T-helper 1 cell treated with Interleukin-12 subunit alpha and Interleukin-12 subunit beta and Interleukin-4 antibody, amounts not matched to agents 30 μg/mL and 1 μg/mL, for 36 hours (primary cell): ENCODE measurements around the gene TCTA.
"Not testable (repeated sequence)": the region's sequence is repeated elsewhere in the genome, so short reads cannot be mapped to it uniquely, and the experiment has no call there.

ENCODE experiments used
- H3K27ac Mint-ChIP-seq: one replicate; pipeline ENCODE4 v1.8.0; 2021; ENCODE audit warnings: mild to moderate bottlenecking, mixed read lengths
- H3K27me3 Mint-ChIP-seq: one replicate; pipeline ENCODE4 v1.8.0; 2021; ENCODE audit warnings: low read depth, mixed read lengths
- H3K36me3 Mint-ChIP-seq: one replicate; pipeline ENCODE4 v1.8.0; 2021; ENCODE audit warnings: low read depth, mixed read lengths
- H3K4me1 Mint-ChIP-seq: one replicate; pipeline ENCODE4 v1.8.0; 2021; ENCODE audit warnings: low read depth, mixed read lengths
- H3K4me3 Mint-ChIP-seq: one replicate; pipeline ENCODE4 v1.8.0; 2021; ENCODE audit warnings: mild to moderate bottlenecking, moderate library complexity, mixed read lengths
- H3K9me3 Mint-ChIP-seq: one replicate; pipeline ENCODE4 v1.8.0; 2021; ENCODE audit warnings: mixed read lengths

Gene TCTA

GRCh38 chr3:49399461-49399860 lies 12.8 kb upstream of the TCTA start:
- Mint-ChIP-seq H3K4me3 (no peak overlapping the region), H3K9me3 (no peaks in the 10 kb centered on the region), H3K4me1 (peaks cover 28% of the 10 kb centered on the region), H3K27ac (no peak overlapping the region), H3K27me3 (no peaks in the 10 kb centered on the region), H3K36me3 (peaks cover 18% of the 10 kb centered on the region)

GRCh38 chr3:49401766-49402165 lies 10.5 kb upstream of the TCTA start:
- Mint-ChIP-seq H3K4me1 (peaks cover 33% of the 10 kb centered on the region), H3K36me3 (peaks cover 15% of the 10 kb centered on the region), H3K9me3 (no peaks in the 10 kb centered on the region), H3K27me3 (no peaks in the 10 kb centered on the region), H3K4me3 (no peak overlapping the region), H3K27ac (no peak overlapping the region)

- Mint-ChIP-seq H3K36me3 (peaks cover 12% of the 10 kb centered on the region), H3K27me3 (no peaks in the 10 kb centered on the region), H3K4me1 (peaks cover 34% of the 10 kb centered on the region), H3K27ac (no peak overlapping the region), H3K9me3 (no peaks in the 10 kb centered on the region), H3K4me3 (no peak overlapping the region)
Observed at GRCh38 chr3:49403891-49404290, 8.3 kb upstream of the TCTA start.

GRCh38 chr3:49405570-49405969 lies 6.7 kb upstream of the TCTA start:
- H3K4me3 Mint-ChIP-seq, H3K27ac Mint-ChIP-seq, H3K9me3 Mint-ChIP-seq, H3K27me3 Mint-ChIP-seq: not testable (repeated sequence)
- peaks cover 18% of the 10 kb centered on the region for H3K36me3 Mint-ChIP-seq
- H3K4me1 Mint-ChIP-seq = peaks cover 39% of the 10 kb centered on the region

GRCh38 chr3:49406571-49407565 lies 5.4 kb upstream of the TCTA start:
- H3K4me1 Mint-ChIP-seq = peaks cover 32% of the 10 kb centered on the region

GRCh38 chr3:49410066-49410845 lies 2.0 kb upstream of the TCTA start:
- H3K4me1 Mint-ChIP-seq = peaks cover 55% of the 10 kb centered on the region
- H3K9me3 Mint-ChIP-seq = no peaks in the 10 kb centered on the region
- H3K27ac Mint-ChIP-seq = peak overlapping the region; percentile 91
- no peaks in the 10 kb centered on the region for H3K27me3 Mint-ChIP-seq
- peaks cover 24% of the 10 kb centered on the region for H3K36me3 Mint-ChIP-seq
- peak overlapping the region; percentile 92 for H3K4me3 Mint-ChIP-seq

More at GRCh38 chr3:49406571-49407565, 5.4 kb upstream of the TCTA start:
- no peaks in the 10 kb centered on the region for H3K9me3 Mint-ChIP-seq
- peaks cover 15% of the 10 kb centered on the region for H3K36me3 Mint-ChIP-seq
- no peak overlapping the region for H3K4me3 Mint-ChIP-seq
- H3K27ac Mint-ChIP-seq = no peak overlapping the region
- no peaks in the 10 kb centered on the region for H3K27me3 Mint-ChIP-seq

- peak overlapping the region; percentile 91 for H3K27ac Mint-ChIP-seq
- no peaks in the 10 kb centered on the region for H3K27me3 Mint-ChIP-seq
- H3K4me3 Mint-ChIP-seq = peak overlapping the region; percentile 92
- peaks cover 57% of the 10 kb centered on the region for H3K4me1 Mint-ChIP-seq
- no peaks in the 10 kb centered on the region for H3K9me3 Mint-ChIP-seq
- H3K36me3 Mint-ChIP-seq = peaks cover 23% of the 10 kb centered on the region
Observed at GRCh38 chr3:49410846-49411534, 1.2 kb upstream of the TCTA start.

DNA sequence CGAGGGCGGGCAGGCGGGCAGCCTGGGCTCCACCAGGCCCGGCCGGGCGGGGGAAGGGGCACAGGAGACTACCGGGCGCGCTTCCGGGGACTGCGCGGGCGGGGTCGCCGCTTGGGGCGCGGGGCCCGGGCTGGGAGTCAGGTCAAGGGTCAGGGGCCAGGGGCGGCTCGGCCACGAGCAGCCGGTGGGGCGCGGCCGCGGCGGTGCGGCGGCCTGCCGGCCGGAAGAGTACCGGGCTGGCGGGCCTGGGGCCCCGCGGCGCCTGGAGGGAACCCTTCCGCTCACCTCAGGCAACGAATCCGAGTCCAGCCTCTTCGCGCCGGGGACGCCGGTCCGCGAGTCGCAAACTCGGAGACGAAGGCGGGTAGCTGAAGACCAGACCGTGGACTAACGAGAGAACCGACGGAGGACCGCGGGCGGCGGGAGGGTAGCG lies 672 bp upstream of the TCTA start:
- peaks cover 58% of the 10 kb centered on the region for H3K4me1 Mint-ChIP-seq
- peak overlapping the region; percentile 87 for H3K27ac Mint-ChIP-seq
- H3K36me3 Mint-ChIP-seq = peaks cover 26% of the 10 kb centered on the region

GRCh38 chr3:49412632-49413337 lies 562 bp downstream of the TCTA start:
- Mint-ChIP-seq H3K4me3 (peak overlapping the region; percentile 91), H3K27ac (peak overlapping the region; percentile 95), H3K4me1 (peaks cover 58% of the 10 kb centered on the region), H3K27me3 (no peaks in the 10 kb centered on the region), H3K9me3 (no peaks in the 10 kb centered on the region), H3K36me3 (peaks cover 31% of the 10 kb centered on the region)

More for the DNA sequence above, 672 bp upstream of the TCTA start:
- Mint-ChIP-seq H3K9me3 (no peaks in the 10 kb centered on the region), H3K27me3 (no peaks in the 10 kb centered on the region), H3K4me3 (peak overlapping the region; percentile 92)

- peaks cover 34% of the 10 kb centered on the region for H3K36me3 Mint-ChIP-seq
- no peaks in the 10 kb centered on the region for H3K9me3 Mint-ChIP-seq
- H3K4me1 Mint-ChIP-seq = peaks cover 60% of the 10 kb centered on the region
- H3K4me3 Mint-ChIP-seq = peak overlapping the region; percentile 91
- H3K27ac Mint-ChIP-seq = peak overlapping the region; percentile 95
- no peaks in the 10 kb centered on the region for H3K27me3 Mint-ChIP-seq
Observed at GRCh38 chr3:49413338-49413734, 1.1 kb downstream of the TCTA start.

GRCh38 chr3:49414753-49415152 lies 2.5 kb downstream of the TCTA start:
- H3K9me3 Mint-ChIP-seq = no peaks in the 10 kb centered on the region
- H3K4me3 Mint-ChIP-seq = peak overlapping the region; percentile 18
- peaks cover 35% of the 10 kb centered on the region for H3K36me3 Mint-ChIP-seq
- peaks cover 59% of the 10 kb centered on the region for H3K4me1 Mint-ChIP-seq
- H3K27ac Mint-ChIP-seq = peak overlapping the region; percentile 93
- H3K27me3 Mint-ChIP-seq = no peaks in the 10 kb centered on the region

GRCh38 chr3:49415931-49416601 lies 3.8 kb downstream of the TCTA start:
- Mint-ChIP-seq H3K4me1 (peaks cover 57% of the 10 kb centered on the region), H3K9me3 (no peaks in the 10 kb centered on the region), H3K36me3 (peaks cover 40% of the 10 kb centered on the region), H3K4me3 (peak overlapping the region; percentile 76), H3K27ac (peak overlapping the region; percentile 93), H3K27me3 (no peaks in the 10 kb centered on the region)

- no peaks in the 10 kb centered on the region for H3K27me3 Mint-ChIP-seq
- H3K9me3 Mint-ChIP-seq = no peaks in the 10 kb centered on the region
- H3K4me3 Mint-ChIP-seq = peak overlapping the region; percentile 76
- peaks cover 41% of the 10 kb centered on the region for H3K36me3 Mint-ChIP-seq
- H3K27ac Mint-ChIP-seq = peak overlapping the region; percentile 93
- H3K4me1 Mint-ChIP-seq = peaks cover 57% of the 10 kb centered on the region
Observed at GRCh38 chr3:49416867-49417266, 4.6 kb downstream of the TCTA start.
